Type B pancreatic cell (in vitro differentiated cells): ENCODE data around the gene SEMA3E. TPM values are rescaled to one million over a fixed set of nuclear protein-coding genes. Genes with fewer than 3 reads are reported as not detected.

Experiments
- DNase-seq: peaks from one replicate; pipeline ENCODE4 v3.0.0; 2021; ENCODE audit warnings: mixed read lengths; ENCODE audit not compliant: unreplicated experiment; ENCODE audit errors: extremely low spot score
- H3K27ac Mint-ChIP-seq: 2 replicates; pipeline ENCODE4 v1.8.0; 2021; ENCODE audit warnings: mild to moderate bottlenecking, mixed read lengths
- H3K27me3 Mint-ChIP-seq: 2 replicates; pipeline ENCODE4 v1.8.0; 2021; ENCODE audit warnings: mixed read lengths
- H3K36me3 Mint-ChIP-seq: 2 replicates; pipeline ENCODE4 v1.8.0; 2021; ENCODE audit warnings: mixed read lengths
- H3K4me1 Mint-ChIP-seq: one replicate; pipeline ENCODE4 v1.8.0; 2021; ENCODE audit warnings: mixed read lengths; ENCODE audit not compliant: unreplicated experiment
- H3K4me3 Mint-ChIP-seq: 2 replicates; pipeline ENCODE4 v1.8.0; 2021; ENCODE audit warnings: mild to moderate bottlenecking, mixed read lengths
- H3K9me3 Mint-ChIP-seq: 2 replicates; pipeline ENCODE4 v1.8.0; 2021; ENCODE audit warnings: mixed read lengths
- CTCF ChIP-seq: fragments of 200-600 bp; sonication (generic); conservative IDR thresholded peaks from 2 replicates; pipeline ENCODE4 v1.5.0; 2021; ENCODE audit warnings: antibody characterized with exemption, mild to moderate bottlenecking
- total RNA-seq: library from RNA; stranded (reverse); gene quantifications from 2 replicates; pipeline ENCODE4 v1.2.1, GENCODE V29; 2021; ENCODE audit warnings: low replicate concordance

Gene SEMA3E
- total RNA-seq, 1 donor from 2014 or later, result 27.7 TPM

GRCh38 chr7:83456413-83456812, 192.5 kb downstream of the SEMA3E start:
- Mint-ChIP-seq H3K27ac (no peak overlapping the region), H3K4me3 (no peak overlapping the region), H3K9me3 (peaks cover 11% of the 10 kb centered on the region), H3K27me3 (peaks cover 21% of the 10 kb centered on the region), H3K4me1 (peaks cover 10% of the 10 kb centered on the region), H3K36me3 (peaks cover 6% of the 10 kb centered on the region)
- no peak for DNase-seq
- TF ChIP-seq CTCF, result no peak

GRCh38 chr7:83455612-83456011, 193.3 kb downstream of the SEMA3E start:
- no peak overlapping the region for H3K27ac Mint-ChIP-seq
- peaks cover 5% of the 10 kb centered on the region for H3K9me3 Mint-ChIP-seq
- peaks cover 13% of the 10 kb centered on the region for H3K27me3 Mint-ChIP-seq
- TF ChIP-seq CTCF, result no peak
- H3K4me1 Mint-ChIP-seq, result peaks cover 10% of the 10 kb centered on the region
- no peak overlapping the region for H3K4me3 Mint-ChIP-seq
- DNase-seq, result no peak
- peaks cover 3% of the 10 kb centered on the region for H3K36me3 Mint-ChIP-seq

- Mint-ChIP-seq H3K27me3 (no peaks in the 10 kb centered on the region), H3K4me1 (peaks cover 5% of the 10 kb centered on the region), H3K4me3 (no peak overlapping the region), H3K27ac (no peak overlapping the region), H3K9me3 (no peaks in the 10 kb centered on the region), H3K36me3 (no peaks in the 10 kb centered on the region)
- DNase-seq, result no peak
- TF ChIP-seq CTCF, result no peak
Observed at GRCh38 chr7:83452256-83452655, 196.7 kb downstream of the SEMA3E start.

- no peak for DNase-seq
- Mint-ChIP-seq H3K36me3 (no peaks in the 10 kb centered on the region), H3K27me3 (no peaks in the 10 kb centered on the region), H3K4me3 (no peak overlapping the region), H3K4me1 (peaks cover 4% of the 10 kb centered on the region), H3K9me3 (no peaks in the 10 kb centered on the region), H3K27ac (no peak overlapping the region)
- TF ChIP-seq CTCF, result no peak
Observed at GRCh38 chr7:83451501-83452045, 197.4 kb downstream of the SEMA3E start.

GRCh38 chr7:83449781-83450180, 199.2 kb downstream of the SEMA3E start:
- Mint-ChIP-seq H3K27me3 (no peaks in the 10 kb centered on the region), H3K9me3 (no peaks in the 10 kb centered on the region), H3K4me1 (peaks cover 4% of the 10 kb centered on the region), H3K36me3 (no peaks in the 10 kb centered on the region), H3K27ac (no peak overlapping the region), H3K4me3 (no peak overlapping the region)
- DNase-seq, result no peak
- no peak for TF ChIP-seq CTCF

- no peak for TF ChIP-seq CTCF
- Mint-ChIP-seq H3K9me3 (no peaks in the 10 kb centered on the region), H3K4me1 (peaks cover 4% of the 10 kb centered on the region), H3K27me3 (no peaks in the 10 kb centered on the region), H3K4me3 (no peak overlapping the region), H3K27ac (no peak overlapping the region), H3K36me3 (no peaks in the 10 kb centered on the region)
- DNase-seq, result no peak
Observed at GRCh38 chr7:83447681-83448080, 201.3 kb downstream of the SEMA3E start.
